HepG2 (cell line): ENCODE data around the gene GUK1. TPM values are rescaled to one million over a fixed set of nuclear protein-coding genes. Genes with fewer than 3 reads are reported as not detected.

ENCODE experiments used
- ELF3 ChIP-seq: IDR thresholded peaks from 2 replicates; pipeline ENCODE4 v1.6.1; 2016; ENCODE audit warnings: missing genetic modification reagents, missing compliant biosample characterization
- EP300 ChIP-seq, 3 experiments: sonication (generic) in 1 of 3; formaldehyde crosslinking in 1 of 3; IDR thresholded peaks; 2 replicates each; pipeline versions ENCODE4 v1.5.1 to v1.6.1; 2011 to 2020; ENCODE audit warnings: low read depth in 2 of 3, low read length in 2 of 3, borderline replicate concordance in 1 of 3, improper control_type of control experiment in 1 of 3, mild to moderate bottlenecking in 1 of 3, missing genetic modification reagents in 1 of 3, moderate library complexity in 1 of 3
- FOXK1 ChIP-seq: sonication (generic); formaldehyde crosslinking; IDR thresholded peaks from 2 replicates; pipeline ENCODE4 v1.4.0; 2020; ENCODE audit warnings: low read depth, missing genetic modification reagents, borderline replicate concordance
- HMG20A ChIP-seq: IDR thresholded peaks from 2 replicates; pipeline ENCODE4 v1.6.1; 2016; ENCODE audit warnings: borderline replicate concordance
- HNRNPL ChIP-seq: fragments of 200-400 bp; formaldehyde crosslinking; IDR thresholded peaks from 2 replicates; pipeline ENCODE4 v1.6.1; 2017; ENCODE audit warnings: mild to moderate bottlenecking, low read depth, low read length
- MAF1 ChIP-seq: sonication (generic); formaldehyde crosslinking; IDR thresholded peaks from 2 replicates; pipeline ENCODE4 v1.5.0; 2020; ENCODE audit warnings: missing genetic modification reagents, borderline replicate concordance
- POLR2AphosphoS5 ChIP-seq: IDR thresholded peaks from 2 replicates; pipeline ENCODE4 v1.6.1; 2012; ENCODE audit warnings: low read depth, low read length
- RBFOX2 ChIP-seq: fragments of 200-400 bp; formaldehyde crosslinking; IDR thresholded peaks from 2 replicates; pipeline ENCODE4 v1.6.1; 2017; ENCODE audit warnings: low read depth, mild to moderate bottlenecking, low read length
- RNF2 ChIP-seq: fragments of 450-650 bp; conservative IDR thresholded peaks from 2 replicates; pipeline ENCODE4 v1.6.1; 2016; ENCODE audit warnings: low read depth
- SMYD3 ChIP-seq: sonication (generic); formaldehyde crosslinking; IDR thresholded peaks from 2 replicates; pipeline ENCODE4 v1.8.1; 2023; ENCODE audit warnings: mild to moderate bottlenecking, missing genetic modification reagents
- TCF7L2 ChIP-seq: IDR thresholded peaks from 2 replicates; pipeline ENCODE4 v1.6.1; 2011; ENCODE audit warnings: mild to moderate bottlenecking, low read depth, low read length, moderate library complexity
- TMF1 ChIP-seq: sonication (generic); formaldehyde crosslinking; IDR thresholded peaks from 2 replicates; pipeline ENCODE4 v1.8.1; 2022; ENCODE audit warnings: low read depth, missing genetic modification reagents
- ZFP90 ChIP-seq: sonication (generic); formaldehyde crosslinking; IDR thresholded peaks from 2 replicates; pipeline ENCODE4 v1.8.0; 2022; ENCODE audit warnings: missing genetic modification reagents, mild to moderate bottlenecking, inconsistent platforms, borderline replicate concordance
- ZNF121 ChIP-seq: sonication (generic); formaldehyde crosslinking; IDR thresholded peaks from 2 replicates; pipeline ENCODE4 v1.5.0; 2020; ENCODE audit warnings: mild to moderate bottlenecking, missing genetic modification reagents
- ZNF251 ChIP-seq: sonication (generic); formaldehyde crosslinking; IDR thresholded peaks from 2 replicates; pipeline ENCODE4 v1.9.0; 2021; ENCODE audit warnings: mild to moderate bottlenecking, missing genetic modification reagents
- ZNF382 ChIP-seq: sonication (generic); formaldehyde crosslinking; IDR thresholded peaks from 2 replicates; pipeline ENCODE4 v1.5.0; 2020; ENCODE audit warnings: missing genetic modification reagents, mild to moderate bottlenecking, borderline replicate concordance
- ZNF501 ChIP-seq: sonication (generic); formaldehyde crosslinking; IDR thresholded peaks from 2 replicates; pipeline ENCODE4 v1.5.1; 2020; ENCODE audit warnings: mild to moderate bottlenecking, moderate library complexity, missing genetic modification reagents
- ZNF564 ChIP-seq: sonication (generic); formaldehyde crosslinking; IDR thresholded peaks from 2 replicates; pipeline ENCODE4 v1.8.1; 2023; ENCODE audit warnings: mild to moderate bottlenecking, missing genetic modification reagents
- ZNF674 ChIP-seq: sonication (generic); formaldehyde crosslinking; IDR thresholded peaks from 2 replicates; pipeline ENCODE4 v1.5.0; 2020; ENCODE audit warnings: low read depth, mild to moderate bottlenecking, missing genetic modification reagents
- ZNF724P ChIP-seq: sonication (generic); formaldehyde crosslinking; IDR thresholded peaks from 2 replicates; pipeline ENCODE4 v1.8.0; 2022; ENCODE audit warnings: missing genetic modification reagents, borderline replicate concordance
- ZNF773 ChIP-seq: sonication (generic); formaldehyde crosslinking; IDR thresholded peaks from 2 replicates; pipeline ENCODE4 v1.4.0; 2020; ENCODE audit warnings: missing genetic modification reagents, borderline replicate concordance
- ZNF83 ChIP-seq: sonication (generic); formaldehyde crosslinking; IDR thresholded peaks from 2 replicates; pipeline ENCODE4 v1.4.0; 2020; ENCODE audit warnings: missing genetic modification reagents, mild to moderate bottlenecking, borderline replicate concordance
- polyA plus RNA-seq, 8 experiments: library from polyadenylated mRNA; depleted of rRNA in 3 of 8; stranded (reverse) in 7 of 8; unstranded in 1 of 8; fragments of >200 nt; fragmentation: Illumina TruSeq in 4 of 8; extraction: Trizol in 4 of 8; gene quantifications; 2 replicates each; pipeline versions ENCODE4 v1.2.1 to v1.2.3, GENCODE V29; 2011 to 2016; ENCODE audit warnings: low read depth in 4 of 8, missing spikeins in 1 of 8, mixed read lengths in 1 of 8; ENCODE audit not compliant: insufficient read depth in 1 of 8
- total RNA-seq, 5 experiments: library from RNA; depleted of rRNA; stranded (reverse); fragments of >200 nt; fragmentation: Illumina TruSeq; extraction: Trizol; gene quantifications; 2 replicates each; pipeline ENCODE4 v1.2.3, GENCODE V29; 2016; ENCODE audit warnings: low read depth in 1 of 5
- TF ChIP-seq, protein P1 (sequence below): IDR thresholded peaks from 2 replicates; pipeline ENCODE4 v1.6.1; 2016; ENCODE audit warnings: low read depth
- TF ChIP-seq, protein P2 (sequence below): sonication (generic); formaldehyde crosslinking; IDR thresholded peaks from 2 replicates; pipeline ENCODE4 v1.4.0; 2020; ENCODE audit warnings: mild to moderate bottlenecking, missing genetic modification reagents
- TF ChIP-seq, protein P3 (sequence below): sonication (generic); formaldehyde crosslinking; IDR thresholded peaks from 2 replicates; pipeline ENCODE4 v1.8.1; 2023; ENCODE audit warnings: mild to moderate bottlenecking, moderate library complexity, missing genetic modification reagents

GUK1 gene
- total and polyA plus RNA-seq, 2 of the 13 experiments (the other 11 are each of a cell fraction or from before 2014, with no cell fraction given), result 116 to 154 TPM

DNA sequence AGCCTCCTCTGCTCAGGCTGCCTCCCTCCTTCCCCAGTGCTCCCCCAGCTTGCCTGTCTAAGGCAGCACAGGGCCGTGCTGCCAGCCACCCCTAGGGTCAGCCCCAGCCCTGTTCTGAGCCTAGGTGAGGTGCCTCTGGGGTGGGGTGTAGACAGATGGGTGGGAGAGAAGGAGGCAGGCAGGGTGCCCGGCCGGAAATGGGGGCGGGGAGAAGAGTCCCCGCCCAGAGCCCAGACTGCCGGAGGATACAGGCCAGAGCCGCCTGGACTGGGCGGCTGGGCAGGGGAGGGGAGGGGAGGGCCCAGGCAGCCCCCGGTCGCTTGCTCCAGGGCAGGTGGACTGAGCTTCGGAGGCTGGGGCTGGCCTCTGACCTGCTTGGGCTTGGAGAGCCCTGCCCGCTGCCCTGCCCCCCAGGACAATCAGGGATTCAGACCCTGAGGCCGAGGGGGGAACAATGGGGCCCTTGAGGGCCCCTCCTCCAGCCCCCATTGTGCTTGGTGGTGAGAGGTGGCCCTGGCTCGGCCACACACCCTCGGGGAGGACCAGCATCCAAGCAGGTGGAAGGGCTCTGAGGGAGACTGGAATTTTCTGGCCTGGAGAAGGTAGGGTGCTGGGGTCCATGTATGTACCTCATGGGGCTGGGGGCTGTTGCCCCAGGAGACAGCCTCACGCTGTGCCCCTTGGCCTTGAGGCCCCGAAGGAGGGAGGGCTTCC, 9.5 kb downstream of the GUK1 start, which contains the start of gene GJC2 (continued):
- TF ChIP-seq MAF1 (CRISPR knock-in tag) (0 out of 2 replicates have a peak, but pooled peaks have one; percentile 32), TMF1 (CRISPR knock-in tag) (no peak), ZFP90 (0 out of 2 replicates have a peak, but pooled peaks have one; percentile 11), ZNF674 (CRISPR knock-in tag) (no peak), RNF2 (no peak), ZNF83 (CRISPR knock-in tag) (0 out of 2 replicates have a peak, but pooled peaks have one; percentile 13), POLR2AphosphoS5 (peak; percentile 32; the same call in 1 of the 2 replicates), HMG20A (CRISPR knock-in tag) (no peak), ZNF121 (CRISPR knock-in tag) (no peak), EP300 (IDR thresholded peaks at IDR 0.05; ENCODE audit: low read depth in 2 of 2, low read length in 2 of 2) (no peak), EP300 (CRISPR knock-in tag; IDR thresholded peaks at IDR 0.05; ENCODE audit: borderline replicate concordance) (no peak), ZNF773 (CRISPR knock-in tag) (no peak), SMYD3 (CRISPR knock-in tag) (no peak), ZNF564 (0 out of 2 replicates have a peak, but pooled peaks have one; percentile 30), ELF3 (CRISPR knock-in tag) (0 out of 2 replicates have a peak, but pooled peaks have one; percentile 14), FOXK1 (CRISPR knock-in tag) (no peak), HNRNPL (no peak), ZNF251 (CRISPR knock-in tag) (no peak), ZNF382 (CRISPR knock-in tag) (no peak), ZNF724P (CRISPR knock-in tag) (no peak), RBFOX2 (peak; percentile 60), TCF7L2 (no peak), ZNF501 (CRISPR knock-in tag) (0 out of 2 replicates have a peak, but pooled peaks have one; percentile 60)
- TF ChIP-seq, protein P1, sequence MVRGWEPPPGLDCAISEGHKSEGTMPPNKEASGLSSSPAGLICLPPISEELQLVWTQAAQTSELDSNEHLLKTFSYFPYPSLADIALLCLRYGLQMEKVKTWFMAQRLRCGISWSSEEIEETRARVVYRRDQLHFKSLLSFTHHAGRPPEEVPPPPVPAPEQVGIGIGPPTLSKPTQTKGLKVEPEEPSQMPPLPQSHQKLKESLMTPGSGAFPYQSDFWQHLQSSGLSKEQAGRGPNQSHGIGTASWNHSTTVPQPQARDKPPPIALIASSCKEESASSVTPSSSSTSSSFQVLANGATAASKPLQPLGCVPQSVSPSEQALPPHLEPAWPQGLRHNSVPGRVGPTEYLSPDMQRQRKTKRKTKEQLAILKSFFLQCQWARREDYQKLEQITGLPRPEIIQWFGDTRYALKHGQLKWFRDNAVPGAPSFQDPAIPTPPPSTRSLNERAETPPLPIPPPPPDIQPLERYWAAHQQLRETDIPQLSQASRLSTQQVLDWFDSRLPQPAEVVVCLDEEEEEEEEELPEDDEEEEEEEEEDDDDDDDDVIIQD (CRISPR knock-in tag), result no peak
- TF ChIP-seq, protein P2, sequence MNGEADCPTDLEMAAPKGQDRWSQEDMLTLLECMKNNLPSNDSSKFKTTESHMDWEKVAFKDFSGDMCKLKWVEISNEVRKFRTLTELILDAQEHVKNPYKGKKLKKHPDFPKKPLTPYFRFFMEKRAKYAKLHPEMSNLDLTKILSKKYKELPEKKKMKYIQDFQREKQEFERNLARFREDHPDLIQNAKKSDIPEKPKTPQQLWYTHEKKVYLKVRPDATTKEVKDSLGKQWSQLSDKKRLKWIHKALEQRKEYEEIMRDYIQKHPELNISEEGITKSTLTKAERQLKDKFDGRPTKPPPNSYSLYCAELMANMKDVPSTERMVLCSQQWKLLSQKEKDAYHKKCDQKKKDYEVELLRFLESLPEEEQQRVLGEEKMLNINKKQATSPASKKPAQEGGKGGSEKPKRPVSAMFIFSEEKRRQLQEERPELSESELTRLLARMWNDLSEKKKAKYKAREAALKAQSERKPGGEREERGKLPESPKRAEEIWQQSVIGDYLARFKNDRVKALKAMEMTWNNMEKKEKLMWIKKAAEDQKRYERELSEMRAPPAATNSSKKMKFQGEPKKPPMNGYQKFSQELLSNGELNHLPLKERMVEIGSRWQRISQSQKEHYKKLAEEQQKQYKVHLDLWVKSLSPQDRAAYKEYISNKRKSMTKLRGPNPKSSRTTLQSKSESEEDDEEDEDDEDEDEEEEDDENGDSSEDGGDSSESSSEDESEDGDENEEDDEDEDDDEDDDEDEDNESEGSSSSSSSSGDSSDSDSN (CRISPR knock-in tag), result peak; percentile 48; the same call in 1 of the 2 replicates
- TF ChIP-seq, protein P3, sequence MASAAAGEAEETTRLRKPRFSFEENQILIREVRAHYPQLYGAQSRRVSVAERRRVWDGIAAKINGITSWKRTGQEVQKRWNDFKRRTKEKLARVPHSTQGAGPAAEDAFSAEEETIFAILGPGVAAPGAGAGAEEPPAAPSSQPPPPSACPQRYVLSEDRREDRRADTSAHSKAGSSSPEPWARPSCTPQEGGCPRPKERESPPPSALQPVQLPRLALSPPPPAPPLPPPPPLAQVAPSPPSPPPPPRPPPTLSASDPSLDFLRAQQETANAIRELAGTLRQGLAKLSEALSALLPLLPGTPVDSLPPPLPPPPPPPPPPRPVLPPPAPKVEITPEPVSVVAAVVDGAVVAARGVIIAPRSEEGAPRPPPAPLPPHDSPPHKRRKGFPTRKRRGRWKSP, result 0 out of 2 replicates have a peak, but pooled peaks have one; percentile 67
